ENCODE measurements around the gene CNBD2. TPM values are rescaled to one million over a fixed set of nuclear protein-coding genes. Genes with fewer than 3 reads are reported as not detected.

The CNBD2 gene
- total RNA-seq, 1 experiment from 2014 or later: 3.4 TPM

DNA sequence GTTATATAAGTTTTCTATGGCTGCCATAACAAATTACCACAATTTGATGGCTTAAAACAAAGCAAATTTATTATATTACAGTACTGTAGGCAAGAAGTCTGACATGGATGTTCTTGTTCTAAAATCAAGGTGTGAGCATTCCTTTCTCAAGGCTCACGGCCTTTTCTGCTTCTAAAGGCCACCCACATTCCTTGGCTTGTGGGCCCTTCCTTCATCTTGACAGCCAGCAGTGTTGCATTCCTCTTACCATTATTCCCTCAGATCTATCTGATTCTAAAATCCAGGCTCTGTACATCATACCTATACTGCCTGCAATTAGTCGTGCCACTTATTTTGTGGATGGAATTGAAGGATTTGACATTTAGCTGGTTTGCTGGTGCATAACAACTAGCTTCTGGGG is 3.6 kb downstream of the CNBD2 start:
- Mint-ChIP-seq H3K9me3 (ENCODE audit: unreplicated experiment) (no peaks in the 10 kb centered on the region), H3K27me3 (ENCODE audit: insufficient read depth, unreplicated experiment) (no peaks in the 10 kb centered on the region), H3K36me3 (ENCODE audit: insufficient read depth, unreplicated experiment) (peaks cover 5% of the 10 kb centered on the region), H3K27ac (ENCODE audit: low read depth, unreplicated experiment) (no peak overlapping the region), H3K4me1 (ENCODE audit: insufficient read depth, unreplicated experiment) (no peaks in the 10 kb centered on the region), H3K4me3 (ENCODE audit: unreplicated experiment) (no peak overlapping the region)
- no TSS peak for BruUV-seq (replicated peaks)
- DNase-seq (ENCODE audit: unreplicated experiment): no peak
- ChIA-PET CTCF (interaction anchor here (1.6 to 2.2 kb wide), 2 partner anchors 18 to 20 kb away, joined by 8 to 10 read pairs; partner anchors contain the start of gene SCAND1), POLR2A (interaction anchor here (0.6 to 2.1 kb wide), 2 partner anchors 13 to 18 kb away, joined by 3 to 13 read pairs; partner anchors contain the start of gene SCAND1)
- intact Hi-C loops (cut with micrococcal nuclease): no loop called here
- TF ChIP-seq CTCF (IDR thresholded peaks at IDR 0.05; ENCODE audit: unreplicated experiment): no peak

DNA sequence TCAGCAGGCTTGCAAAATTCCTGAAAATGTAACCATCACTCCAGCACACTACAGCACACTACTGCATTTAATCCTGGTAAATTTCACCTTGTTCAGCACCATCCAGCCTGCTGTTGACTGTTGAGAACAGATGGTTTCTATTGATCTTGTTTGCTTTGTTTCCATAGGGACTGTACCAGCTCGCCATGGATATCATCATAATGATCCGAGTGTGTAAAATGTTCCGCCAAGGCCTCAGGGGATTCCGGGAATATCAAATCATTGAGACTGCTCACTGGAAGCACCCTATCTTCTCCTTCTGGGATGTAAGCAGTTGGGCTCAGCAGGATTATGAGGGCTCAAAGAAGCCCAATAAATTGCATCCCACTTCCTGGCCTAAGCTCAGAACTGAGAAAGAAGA is 4.1 kb downstream of the CNBD2 start:
- no peaks in the 10 kb centered on the region for H3K9me3 Mint-ChIP-seq (ENCODE audit: unreplicated experiment)
- CTCF ChIA-PET: interaction anchor here (1.6 to 2.2 kb wide), 2 partner anchors 20 to 166 kb away, joined by 3 to 10 read pairs; no protein-coding TSS in a partner anchor
- peaks cover 5% of the 10 kb centered on the region for H3K36me3 Mint-ChIP-seq (ENCODE audit: insufficient read depth, unreplicated experiment)
- POLR2A ChIA-PET: interaction anchor here (0.6 to 2.1 kb wide), 2 partner anchors 13 to 18 kb away, joined by 3 to 13 read pairs; partner anchors contain the start of gene SCAND1
- no peaks in the 10 kb centered on the region for H3K4me1 Mint-ChIP-seq (ENCODE audit: insufficient read depth, unreplicated experiment)
- H3K27ac Mint-ChIP-seq (ENCODE audit: low read depth, unreplicated experiment): no peak overlapping the region
- no peak overlapping the region for H3K4me3 Mint-ChIP-seq (ENCODE audit: unreplicated experiment)
- no peak for DNase-seq (ENCODE audit: unreplicated experiment)
- intact Hi-C loops (cut with micrococcal nuclease): no loop called here
- TF ChIP-seq CTCF (IDR thresholded peaks at IDR 0.05; ENCODE audit: unreplicated experiment): no peak
- H3K27me3 Mint-ChIP-seq (ENCODE audit: insufficient read depth, unreplicated experiment): no peaks in the 10 kb centered on the region
- BruUV-seq (replicated peaks): no TSS peak

GRCh38 chr20:35974256-35974655 is 5.9 kb downstream of the CNBD2 start:
- Mint-ChIP-seq H3K36me3 (ENCODE audit: insufficient read depth, unreplicated experiment) (peaks cover 5% of the 10 kb centered on the region), H3K4me3 (ENCODE audit: unreplicated experiment) (no peak overlapping the region), H3K4me1 (ENCODE audit: insufficient read depth, unreplicated experiment) (no peaks in the 10 kb centered on the region), H3K27ac (ENCODE audit: low read depth, unreplicated experiment) (no peak overlapping the region), H3K27me3 (ENCODE audit: insufficient read depth, unreplicated experiment) (no peaks in the 10 kb centered on the region), H3K9me3 (ENCODE audit: unreplicated experiment) (no peaks in the 10 kb centered on the region)
- intact Hi-C loops (cut with micrococcal nuclease): no loop called here
- ChIA-PET POLR2A (no interaction called here), CTCF (interaction anchor here (0.7 to 1.7 kb wide), 7 partner anchors 16 to 1079 kb away, joined by 3 to 6 read pairs (median 3); partner anchors contain the start of gene SCAND1)
- no TSS peak for BruUV-seq (replicated peaks)
- DNase-seq (ENCODE audit: unreplicated experiment): no peak
- TF ChIP-seq CTCF (IDR thresholded peaks at IDR 0.05; ENCODE audit: unreplicated experiment): no peak

DNA sequence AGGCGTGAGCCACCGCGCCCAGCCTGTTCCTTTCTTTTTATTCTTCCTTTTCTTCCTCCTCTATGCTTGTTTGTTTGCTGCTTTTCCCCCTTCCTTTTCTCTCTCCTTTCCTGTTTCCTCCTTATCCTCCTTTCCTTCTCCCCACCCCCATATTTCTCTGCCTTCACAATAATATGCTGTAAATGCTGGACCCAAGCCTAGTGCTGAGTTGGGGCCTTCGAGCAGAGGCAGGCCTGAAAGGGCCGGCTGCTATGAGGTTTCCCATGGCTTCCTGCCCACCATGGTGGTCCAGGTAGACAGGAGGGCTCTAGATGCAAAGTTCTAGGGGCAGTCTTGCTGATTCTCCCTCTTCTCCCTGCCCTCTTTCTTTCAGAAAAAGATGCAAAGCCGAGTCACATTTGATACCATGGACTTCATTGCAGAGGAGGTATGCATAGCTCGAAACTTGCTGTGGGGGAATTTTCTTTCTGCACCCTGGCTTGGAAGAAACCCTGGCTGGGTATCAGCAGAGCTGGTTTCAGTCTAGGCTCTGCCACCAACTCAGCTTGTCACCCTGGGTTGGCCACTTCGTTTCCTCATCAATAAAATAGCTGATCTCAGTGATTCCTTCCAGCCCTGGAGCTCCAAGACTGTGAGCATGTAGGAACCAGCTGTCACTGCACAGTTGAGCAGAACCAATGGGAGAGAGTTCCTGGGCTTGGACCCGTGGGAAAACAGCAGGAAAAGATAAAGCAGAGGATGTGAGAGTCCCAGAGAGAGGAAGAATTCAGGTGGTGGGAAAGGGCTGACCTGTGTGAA is 7.4 kb downstream of the CNBD2 start:
- H3K4me3 Mint-ChIP-seq (ENCODE audit: unreplicated experiment): no peak overlapping the region
- no peak for DNase-seq (ENCODE audit: unreplicated experiment)
- peaks cover 5% of the 10 kb centered on the region for H3K36me3 Mint-ChIP-seq (ENCODE audit: insufficient read depth, unreplicated experiment)
- no peaks in the 10 kb centered on the region for H3K27me3 Mint-ChIP-seq (ENCODE audit: insufficient read depth, unreplicated experiment)
- H3K9me3 Mint-ChIP-seq (ENCODE audit: unreplicated experiment): no peaks in the 10 kb centered on the region
- TF ChIP-seq CTCF (IDR thresholded peaks at IDR 0.05; ENCODE audit: unreplicated experiment): no peak
- no peak overlapping the region for H3K27ac Mint-ChIP-seq (ENCODE audit: low read depth, unreplicated experiment)
- peaks cover 6% of the 10 kb centered on the region for H3K4me1 Mint-ChIP-seq (ENCODE audit: insufficient read depth, unreplicated experiment)
- POLR2A ChIA-PET: interaction anchor here (0.7 to 3.3 kb wide), 2 partner anchors 20 to 26 kb away, joined by 4 to 26 read pairs; partner anchors contain the start of gene SCAND1
- CTCF ChIA-PET: interaction anchor here (0.7 to 10.3 kb wide), 3 partner anchors 11 to 158 kb away, joined by 3 to 141 read pairs (median 3); no protein-coding TSS in a partner anchor
- no TSS peak for BruUV-seq (replicated peaks)
- intact Hi-C loops (cut with micrococcal nuclease): no loop called here

Data from MCF 10A (cell line).